ENCODE data around the gene AMN1.

Gene AMN1

DNA sequence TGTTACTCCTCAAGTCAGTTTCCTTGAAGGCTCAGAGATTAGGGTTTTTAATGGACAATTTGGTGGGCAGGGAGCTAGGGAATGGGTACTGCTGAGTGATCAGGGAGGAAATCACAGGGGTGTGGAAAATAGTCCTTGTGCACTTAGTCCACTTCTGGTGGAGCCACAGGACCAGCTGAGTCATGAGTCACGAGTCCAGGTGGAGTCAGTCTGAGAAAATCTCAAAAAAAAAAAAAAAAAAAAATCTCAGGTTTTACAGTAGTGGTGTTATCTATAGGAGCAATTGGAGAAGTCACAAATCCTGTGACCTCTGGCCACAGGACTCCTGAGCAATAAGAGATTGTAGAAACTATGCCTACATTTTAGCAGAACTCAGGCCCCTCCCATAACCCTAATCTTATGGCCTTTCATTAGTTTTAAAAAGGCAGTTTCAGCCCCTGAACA, 28.2 kb upstream of the AMN1 start:
- ChIA-PET CTCF (interaction anchor here (0.7 kb wide), 1 partner anchor 485 kb away, joined by 3 read pairs; no protein-coding TSS in a partner anchor), POLR2A (no interaction called here)
- no peaks in the 10 kb centered on the region for H3K36me3 ChIP-seq (ENCODE audit: control insufficient read depth in 2 of 2, insufficient read depth in 1 of 2, low read length in 2 of 2)
- H3K27ac ChIP-seq (ENCODE audit: extremely low read depth, low read depth, low read length): no peak overlapping the region
- H3K4me1 ChIP-seq (ENCODE audit: control insufficient read depth, insufficient read depth, low read length): no peaks in the 10 kb centered on the region; the same call in 1 of the 2 replicates
- no peak overlapping the region for H3K4me3 ChIP-seq (ENCODE audit: low read depth, low read length)
- TF ChIP-seq GFI1B (tag by site-specific recombination; IDR thresholded peaks at IDR 0.05) (peak; percentile 75; the same call in 1 of the 2 replicates), ZFHX2 (tag by site-specific recombination; conservative IDR thresholded peaks at IDR 0.05) (no peak)
- TF ChIP-seq, protein P1, sequence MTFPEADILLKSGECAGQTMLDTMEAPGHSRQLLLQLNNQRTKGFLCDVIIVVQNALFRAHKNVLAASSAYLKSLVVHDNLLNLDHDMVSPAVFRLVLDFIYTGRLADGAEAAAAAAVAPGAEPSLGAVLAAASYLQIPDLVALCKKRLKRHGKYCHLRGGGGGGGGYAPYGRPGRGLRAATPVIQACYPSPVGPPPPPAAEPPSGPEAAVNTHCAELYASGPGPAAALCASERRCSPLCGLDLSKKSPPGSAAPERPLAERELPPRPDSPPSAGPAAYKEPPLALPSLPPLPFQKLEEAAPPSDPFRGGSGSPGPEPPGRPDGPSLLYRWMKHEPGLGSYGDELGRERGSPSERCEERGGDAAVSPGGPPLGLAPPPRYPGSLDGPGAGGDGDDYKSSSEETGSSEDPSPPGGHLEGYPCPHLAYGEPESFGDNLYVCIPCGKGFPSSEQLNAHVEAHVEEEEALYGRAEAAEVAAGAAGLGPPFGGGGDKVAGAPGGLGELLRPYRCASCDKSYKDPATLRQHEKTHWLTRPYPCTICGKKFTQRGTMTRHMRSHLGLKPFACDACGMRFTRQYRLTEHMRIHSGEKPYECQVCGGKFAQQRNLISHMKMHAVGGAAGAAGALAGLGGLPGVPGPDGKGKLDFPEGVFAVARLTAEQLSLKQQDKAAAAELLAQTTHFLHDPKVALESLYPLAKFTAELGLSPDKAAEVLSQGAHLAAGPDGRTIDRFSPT (tag by site-specific recombination; IDR thresholded peaks at IDR 0.05): peak; percentile 38; the same call in 1 of the 2 replicates
- H3K9me3 ChIP-seq (ENCODE audit: control insufficient read depth, insufficient read depth, low read depth, low read length): no peaks in the 10 kb centered on the region

DNA sequence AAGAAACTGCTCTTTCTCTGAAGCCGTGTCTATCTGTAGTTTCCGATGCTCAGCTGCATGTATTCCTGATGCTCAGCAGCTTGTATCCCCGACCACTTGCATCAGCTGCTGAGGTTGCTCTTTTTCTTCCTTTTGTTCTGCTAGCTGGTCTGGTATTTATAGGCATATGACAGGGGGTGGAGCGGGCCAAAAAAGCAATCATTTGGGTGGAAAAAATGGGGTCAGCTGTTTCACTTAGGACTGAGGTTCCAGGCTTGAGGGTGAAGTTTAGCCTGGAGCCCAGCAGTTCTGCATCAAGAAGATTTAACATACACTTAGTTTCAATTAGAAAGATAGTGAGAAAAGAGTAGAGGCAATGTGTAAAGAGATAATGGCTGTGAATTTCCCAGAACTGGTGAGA, 23.6 kb upstream of the AMN1 start:
- no peaks in the 10 kb centered on the region for H3K36me3 ChIP-seq (ENCODE audit: control insufficient read depth in 2 of 2, insufficient read depth in 1 of 2, low read length in 2 of 2)
- no peaks in the 10 kb centered on the region for H3K9me3 ChIP-seq (ENCODE audit: control insufficient read depth, insufficient read depth, low read depth, low read length)
- no peaks in the 10 kb centered on the region; the same call in 1 of the 2 replicates for H3K4me1 ChIP-seq (ENCODE audit: control insufficient read depth, insufficient read depth, low read length)
- no peak overlapping the region for H3K4me3 ChIP-seq (ENCODE audit: low read depth, low read length)
- CTCF ChIA-PET: no interaction called here
- POLR2A ChIA-PET: no interaction called here
- H3K27ac ChIP-seq (ENCODE audit: extremely low read depth, low read depth, low read length): no peak overlapping the region
- no peak for TF ChIP-seq ZNF311 (tag by site-specific recombination; IDR thresholded peaks at IDR 0.05; ENCODE audit: borderline replicate concordance)
- TF ChIP-seq ZXDB (tag by site-specific recombination; IDR thresholded peaks at IDR 0.05): no peak
- no peak for TF ChIP-seq ZNF48 (tag by site-specific recombination; IDR thresholded peaks at IDR 0.05)
- TF ChIP-seq ZNF341 (tag by site-specific recombination; IDR thresholded peaks at IDR 0.05; ENCODE audit: low read depth): no peak
- no peak for TF ChIP-seq TCF7L2 (IDR thresholded peaks at IDR 0.05; ENCODE audit: borderline replicate concordance, low read depth, low read length)
- TF ChIP-seq, protein P2, sequence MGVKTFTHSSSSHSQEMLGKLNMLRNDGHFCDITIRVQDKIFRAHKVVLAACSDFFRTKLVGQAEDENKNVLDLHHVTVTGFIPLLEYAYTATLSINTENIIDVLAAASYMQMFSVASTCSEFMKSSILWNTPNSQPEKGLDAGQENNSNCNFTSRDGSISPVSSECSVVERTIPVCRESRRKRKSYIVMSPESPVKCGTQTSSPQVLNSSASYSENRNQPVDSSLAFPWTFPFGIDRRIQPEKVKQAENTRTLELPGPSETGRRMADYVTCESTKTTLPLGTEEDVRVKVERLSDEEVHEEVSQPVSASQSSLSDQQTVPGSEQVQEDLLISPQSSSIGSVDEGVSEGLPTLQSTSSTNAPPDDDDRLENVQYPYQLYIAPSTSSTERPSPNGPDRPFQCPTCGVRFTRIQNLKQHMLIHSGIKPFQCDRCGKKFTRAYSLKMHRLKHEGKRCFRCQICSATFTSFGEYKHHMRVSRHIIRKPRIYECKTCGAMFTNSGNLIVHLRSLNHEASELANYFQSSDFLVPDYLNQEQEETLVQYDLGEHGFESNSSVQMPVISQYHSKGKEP (tag by site-specific recombination; IDR thresholded peaks at IDR 0.05): no peak
- TF ChIP-seq ZBTB17 (tag by site-specific recombination; IDR thresholded peaks at IDR 0.05): 0 out of 2 replicates have a peak, but pooled peaks have one; percentile 27
- TF ChIP-seq, protein P3, sequence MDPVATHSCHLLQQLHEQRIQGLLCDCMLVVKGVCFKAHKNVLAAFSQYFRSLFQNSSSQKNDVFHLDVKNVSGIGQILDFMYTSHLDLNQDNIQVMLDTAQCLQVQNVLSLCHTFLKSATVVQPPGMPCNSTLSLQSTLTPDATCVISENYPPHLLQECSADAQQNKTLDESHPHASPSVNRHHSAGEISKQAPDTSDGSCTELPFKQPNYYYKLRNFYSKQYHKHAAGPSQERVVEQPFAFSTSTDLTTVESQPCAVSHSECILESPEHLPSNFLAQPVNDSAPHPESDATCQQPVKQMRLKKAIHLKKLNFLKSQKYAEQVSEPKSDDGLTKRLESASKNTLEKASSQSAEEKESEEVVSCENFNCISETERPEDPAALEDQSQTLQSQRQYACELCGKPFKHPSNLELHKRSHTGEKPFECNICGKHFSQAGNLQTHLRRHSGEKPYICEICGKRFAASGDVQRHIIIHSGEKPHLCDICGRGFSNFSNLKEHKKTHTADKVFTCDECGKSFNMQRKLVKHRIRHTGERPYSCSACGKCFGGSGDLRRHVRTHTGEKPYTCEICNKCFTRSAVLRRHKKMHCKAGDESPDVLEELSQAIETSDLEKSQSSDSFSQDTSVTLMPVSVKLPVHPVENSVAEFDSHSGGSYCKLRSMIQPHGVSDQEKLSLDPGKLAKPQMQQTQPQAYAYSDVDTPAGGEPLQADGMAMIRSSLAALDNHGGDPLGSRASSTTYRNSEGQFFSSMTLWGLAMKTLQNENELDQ (tag by site-specific recombination; IDR thresholded peaks at IDR 0.05; ENCODE audit: low read depth): no peak
- TF ChIP-seq, protein P4, sequence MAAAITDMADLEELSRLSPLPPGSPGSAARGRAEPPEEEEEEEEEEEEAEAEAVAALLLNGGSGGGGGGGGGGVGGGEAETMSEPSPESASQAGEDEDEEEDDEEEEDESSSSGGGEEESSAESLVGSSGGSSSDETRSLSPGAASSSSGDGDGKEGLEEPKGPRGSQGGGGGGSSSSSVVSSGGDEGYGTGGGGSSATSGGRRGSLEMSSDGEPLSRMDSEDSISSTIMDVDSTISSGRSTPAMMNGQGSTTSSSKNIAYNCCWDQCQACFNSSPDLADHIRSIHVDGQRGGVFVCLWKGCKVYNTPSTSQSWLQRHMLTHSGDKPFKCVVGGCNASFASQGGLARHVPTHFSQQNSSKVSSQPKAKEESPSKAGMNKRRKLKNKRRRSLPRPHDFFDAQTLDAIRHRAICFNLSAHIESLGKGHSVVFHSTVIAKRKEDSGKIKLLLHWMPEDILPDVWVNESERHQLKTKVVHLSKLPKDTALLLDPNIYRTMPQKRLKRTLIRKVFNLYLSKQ (tag by site-specific recombination; IDR thresholded peaks at IDR 0.05; ENCODE audit: borderline replicate concordance): no peak
- TF ChIP-seq FEZF1 (tag by site-specific recombination; IDR thresholded peaks at IDR 0.05): peak; percentile 94
- TF ChIP-seq, protein P5, sequence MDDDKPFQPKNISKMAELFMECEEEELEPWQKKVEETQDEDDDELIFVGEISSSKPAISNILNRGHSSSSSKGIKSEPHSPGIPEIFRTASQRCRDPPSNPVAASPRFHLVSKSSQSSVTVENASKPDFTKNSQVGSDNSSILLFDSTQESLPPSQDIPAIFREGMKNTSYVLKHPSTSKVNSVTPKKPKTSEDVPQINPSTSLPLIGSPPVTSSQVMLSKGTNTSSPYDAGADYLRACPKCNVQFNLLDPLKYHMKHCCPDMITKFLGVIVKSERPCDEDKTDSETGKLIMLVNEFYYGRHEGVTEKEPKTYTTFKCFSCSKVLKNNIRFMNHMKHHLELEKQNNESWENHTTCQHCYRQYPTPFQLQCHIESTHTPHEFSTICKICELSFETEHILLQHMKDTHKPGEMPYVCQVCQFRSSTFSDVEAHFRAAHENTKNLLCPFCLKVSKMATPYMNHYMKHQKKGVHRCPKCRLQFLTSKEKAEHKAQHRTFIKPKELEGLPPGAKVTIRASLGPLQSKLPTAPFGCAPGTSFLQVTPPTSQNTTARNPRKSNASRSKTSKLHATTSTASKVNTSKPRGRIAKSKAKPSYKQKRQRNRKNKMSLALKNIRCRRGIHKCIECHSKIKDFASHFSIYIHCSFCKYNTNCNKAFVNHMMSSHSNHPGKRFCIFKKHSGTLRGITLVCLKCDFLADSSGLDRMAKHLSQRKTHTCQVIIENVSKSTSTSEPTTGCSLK (tag by site-specific recombination; IDR thresholded peaks at IDR 0.05): no peak
- no peak for TF ChIP-seq ZNF548 (tag by site-specific recombination; IDR thresholded peaks at IDR 0.05)
- no peak for TF ChIP-seq ZNF76 (tag by site-specific recombination; IDR thresholded peaks at IDR 0.05; ENCODE audit: borderline replicate concordance, low read depth)
- TF ChIP-seq ZNF169 (tag by site-specific recombination; IDR thresholded peaks at IDR 0.05): no peak
- TF ChIP-seq, protein P6, sequence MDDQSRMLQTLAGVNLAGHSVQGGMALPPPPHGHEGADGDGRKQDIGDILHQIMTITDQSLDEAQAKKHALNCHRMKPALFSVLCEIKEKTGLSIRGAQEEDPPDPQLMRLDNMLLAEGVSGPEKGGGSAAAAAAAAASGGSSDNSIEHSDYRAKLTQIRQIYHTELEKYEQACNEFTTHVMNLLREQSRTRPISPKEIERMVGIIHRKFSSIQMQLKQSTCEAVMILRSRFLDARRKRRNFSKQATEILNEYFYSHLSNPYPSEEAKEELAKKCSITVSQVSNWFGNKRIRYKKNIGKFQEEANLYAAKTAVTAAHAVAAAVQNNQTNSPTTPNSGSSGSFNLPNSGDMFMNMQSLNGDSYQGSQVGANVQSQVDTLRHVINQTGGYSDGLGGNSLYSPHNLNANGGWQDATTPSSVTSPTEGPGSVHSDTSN (CRISPR knock-in tag; IDR thresholded peaks at IDR 0.05): no peak
- TF ChIP-seq ZBTB8A (tag by site-specific recombination; IDR thresholded peaks at IDR 0.05): no peak
- TF ChIP-seq, protein P7, sequence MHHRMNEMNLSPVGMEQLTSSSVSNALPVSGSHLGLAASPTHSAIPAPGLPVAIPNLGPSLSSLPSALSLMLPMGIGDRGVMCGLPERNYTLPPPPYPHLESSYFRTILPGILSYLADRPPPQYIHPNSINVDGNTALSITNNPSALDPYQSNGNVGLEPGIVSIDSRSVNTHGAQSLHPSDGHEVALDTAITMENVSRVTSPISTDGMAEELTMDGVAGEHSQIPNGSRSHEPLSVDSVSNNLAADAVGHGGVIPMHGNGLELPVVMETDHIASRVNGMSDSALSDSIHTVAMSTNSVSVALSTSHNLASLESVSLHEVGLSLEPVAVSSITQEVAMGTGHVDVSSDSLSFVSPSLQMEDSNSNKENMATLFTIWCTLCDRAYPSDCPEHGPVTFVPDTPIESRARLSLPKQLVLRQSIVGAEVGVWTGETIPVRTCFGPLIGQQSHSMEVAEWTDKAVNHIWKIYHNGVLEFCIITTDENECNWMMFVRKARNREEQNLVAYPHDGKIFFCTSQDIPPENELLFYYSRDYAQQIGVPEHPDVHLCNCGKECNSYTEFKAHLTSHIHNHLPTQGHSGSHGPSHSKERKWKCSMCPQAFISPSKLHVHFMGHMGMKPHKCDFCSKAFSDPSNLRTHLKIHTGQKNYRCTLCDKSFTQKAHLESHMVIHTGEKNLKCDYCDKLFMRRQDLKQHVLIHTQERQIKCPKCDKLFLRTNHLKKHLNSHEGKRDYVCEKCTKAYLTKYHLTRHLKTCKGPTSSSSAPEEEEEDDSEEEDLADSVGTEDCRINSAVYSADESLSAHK (tag by site-specific recombination; IDR thresholded peaks at IDR 0.05): peak; percentile 73
- TF ChIP-seq ZNF776 (tag by site-specific recombination; IDR thresholded peaks at IDR 0.05; ENCODE audit: borderline replicate concordance): no peak
